ENCODE results near the gene C3orf20. TPM values are rescaled to one million over a fixed set of nuclear protein-coding genes. Genes with fewer than 3 reads are reported as not detected.

C3orf20 gene
- total and polyA plus RNA-seq, 2 of the 13 experiments (the other 11 are each of a cell fraction or from before 2014, with no cell fraction given), result 0.03 to 0.04 TPM

- peak; percentile 62; the same call in 1 of the 2 replicates for TF ChIP-seq ZSCAN9 (CRISPR knock-in tag; IDR thresholded peaks at IDR 0.05; ENCODE audit: borderline replicate concordance)
- TF ChIP-seq ZNF800 (CRISPR knock-in tag; IDR thresholded peaks at IDR 0.05), result peak; percentile 40; the same call in 1 of the 2 replicates
- peak; percentile 30 to 64; a peak in 2 of 4 replicates for TF ChIP-seq HMGXB4 (CRISPR knock-in tag; IDR thresholded peaks at IDR 0.05; ENCODE audit: borderline replicate concordance in 1 of 2, low read depth in 1 of 2)
- peak; percentile 67; the same call in 1 of the 2 replicates for TF ChIP-seq KDM1A (CRISPR knock-in tag; IDR thresholded peaks at IDR 0.05)
- TF ChIP-seq BRCA1 (CRISPR knock-in tag; IDR thresholded peaks at IDR 0.05), result 0 out of 2 replicates have a peak, but pooled peaks have one; percentile 50
- no peak for TF ChIP-seq ZBTB3 (CRISPR knock-in tag; IDR thresholded peaks at IDR 0.05; ENCODE audit: borderline replicate concordance, low read depth)
- no peak for TF ChIP-seq ZBTB44 (CRISPR knock-in tag; IDR thresholded peaks at IDR 0.05)
- TF ChIP-seq ZFP41 (CRISPR knock-in tag; IDR thresholded peaks at IDR 0.05; ENCODE audit: borderline replicate concordance), result no peak
- TF ChIP-seq ZBTB42 (CRISPR knock-in tag; IDR thresholded peaks at IDR 0.05), result no peak
- peak; percentile 69; the same call in 1 of the 2 replicates for TF ChIP-seq SIX1 (CRISPR knock-in tag; IDR thresholded peaks at IDR 0.05; ENCODE audit: borderline replicate concordance)
- TF ChIP-seq KDM5B (CRISPR knock-in tag; IDR thresholded peaks at IDR 0.05; ENCODE audit: borderline replicate concordance), result no peak; the same call in 1 of the 2 replicates
- TF ChIP-seq SMYD3 (CRISPR knock-in tag; IDR thresholded peaks at IDR 0.05), result peak; percentile 88
- TF ChIP-seq ZNF569 (CRISPR knock-in tag; IDR thresholded peaks at IDR 0.05; ENCODE audit: borderline replicate concordance), result no peak
- 0 out of 2 replicates have a peak, but pooled peaks have one; percentile 74 for TF ChIP-seq MAF1 (CRISPR knock-in tag; IDR thresholded peaks at IDR 0.05; ENCODE audit: borderline replicate concordance)
- no peak for TF ChIP-seq KLF6 (CRISPR knock-in tag; IDR thresholded peaks at IDR 0.05)
- peak; percentile 84; the same call in 1 of the 2 replicates for TF ChIP-seq ZNF609 (CRISPR knock-in tag; IDR thresholded peaks at IDR 0.05; ENCODE audit: borderline replicate concordance)
Observed at GRCh38 chr3:14678015-14678503, 3.1 kb downstream of the C3orf20 start (continued).

Measured in HepG2 (cell line).